Stomach (tissue), 9 donors: Measurements from ENCODE around the gene P2RX7. TPM values are rescaled to one million over a fixed set of nuclear protein-coding genes. Genes with fewer than 3 reads are reported as not detected.

ENCODE experiments used
- DNase-seq, 2 donors: peaks; one replicate each; pipeline versions ENCODE4 v3.0.0 to v3.0.0-alpha.2; 2013 to 2019
- H3K27ac ChIP-seq, 5 donors: fragments of 200-600 bp in 4 of 5; sonication (generic) in 4 of 5; one replicate each; pipeline ENCODE4 v1.5.1; 2013 to 2019; ENCODE audit warnings: mild to moderate bottlenecking in 1 of 5, moderate library complexity in 1 of 5
- H3K27me3 ChIP-seq, 3 donors: fragments of 200-600 bp; sonication (generic); one replicate each; pipeline ENCODE4 v1.5.1; 2017 to 2019; ENCODE audit warnings: mixed run types in 1 of 3
- H3K36me3 ChIP-seq, 4 donors: fragments of 200-600 bp; sonication (generic); 1 replicate in 3 of 4; 2 replicates in 1 of 4; pipeline ENCODE4 v1.5.1; 2016 to 2019
- H3K4me1 ChIP-seq, 4 donors: fragments of 200-600 bp; sonication (generic); one replicate each; pipeline ENCODE4 v1.5.1; 2016 to 2019
- H3K4me3 ChIP-seq, 4 donors: fragments of 200-600 bp; sonication (generic) in 3 of 4; one replicate each; pipeline ENCODE4 v1.5.1; 2016 to 2019; ENCODE audit warnings: mild to moderate bottlenecking in 1 of 4
- H3K9me3 ChIP-seq, 4 donors: fragments of 200-600 bp; sonication (generic); one replicate each; pipeline ENCODE4 v1.5.1; 2016 to 2019
- CTCF ChIP-seq, 7 experiments: fragments of 450-650 bp in 4 of 7; fragments of 200-600 bp in 3 of 7; sonication (generic) in 3 of 7; IDR thresholded peaks; one replicate each; pipeline ENCODE4 v1.5.1; 2016 to 2019; ENCODE audit warnings: antibody characterized with exemption in 7 of 7, control low read depth in 2 of 7, mild to moderate bottlenecking in 1 of 7
- EP300 ChIP-seq: sonication (generic); formaldehyde crosslinking; IDR thresholded peaks from one replicate; pipeline ENCODE4 v1.6.1; 2017; ENCODE audit warnings: antibody characterized with exemption
- POLR2A ChIP-seq, 4 donors: fragments of 450-650 bp; IDR thresholded peaks; one replicate each; pipeline ENCODE4 v1.6.1; 2016; ENCODE audit warnings: antibody characterized with exemption in 4 of 4, control low read depth in 2 of 4, mild to moderate bottlenecking in 1 of 4, moderate library complexity in 1 of 4
- POLR2AphosphoS5 ChIP-seq, 3 donors: sonication (generic); formaldehyde crosslinking; IDR thresholded peaks; one replicate each; pipeline ENCODE4 v1.6.1; 2016; ENCODE audit warnings: antibody characterized with exemption in 3 of 3
- WGBS, 5 donors: extraction: QIAGEN DNeasy Blood & Tissue Kit in 3 of 5; methylation state at CpG; one replicate each; pipeline versions ENCODE4 v1.1.5 to v1.1.7; 2013 to 2018; 5-methylcytosine and 5-hydroxymethylcytosine counted together
- intact Hi-C: fragments of 100-400 bp; cut with DNase I; formaldehyde crosslinking; loops from one replicate; pipeline ENCODE4 v1.15.1; 2023; ENCODE audit warnings: low total_unique reads
- polyA plus RNA-seq, 3 donors: library from polyadenylated mRNA; stranded (reverse); fragments of 200-250 nt; gene quantifications; one replicate each; pipeline ENCODE4 v1.2.3, GENCODE V29; 2013
- total RNA-seq, 5 donors: library from RNA; depleted of rRNA; stranded (reverse); fragments of >200 nt; gene quantifications; one replicate each; pipeline versions ENCODE4 v1.1.0 to v1.2.3, GENCODE V29; 2014 to 2016
- donor health status: healthy with polysubstance abuse.
- donor health status: Bipolar disorder and iron deficiency.
- donor health status: healthy.

The P2RX7 gene
- total and polyA plus RNA-seq, 8 donors = 0.31 to 2.2 (median 0.95) TPM; not detected in 2

- intact Hi-C loops = loop anchor here (10.0 kb wide), 1 partner anchor 109 kb away; no protein-coding TSS in a partner anchor
Measured at GRCh38 chr12:121115530-121115929, 17.1 kb upstream of the P2RX7 start.

GRCh38 chr12:121116318-121117225 lies 16.1 kb upstream of the P2RX7 start:
- no peak overlapping the region for H3K4me3 ChIP-seq
- 27 to 50% (median 43%) methylated on average over 4 of the region's 4 CpGs for WGBS, 5 donors
- peak in 1 of 2 donors; percentile 25 for DNase-seq
- H3K9me3 ChIP-seq = no peaks in the 10 kb centered on the region
- H3K4me1 ChIP-seq = peaks cover 0 to 13% (median 0%) of the 10 kb centered on the region in 4 donors
- no peaks in the 10 kb centered on the region for H3K36me3 ChIP-seq
- H3K27ac ChIP-seq = no peak overlapping the region
- TF ChIP-seq EP300 = no peak
- intact Hi-C loops = loop anchor here (10.0 kb wide), 1 partner anchor 108 kb away; no protein-coding TSS in a partner anchor
- no peaks in the 10 kb centered on the region for H3K27me3 ChIP-seq

More at GRCh38 chr12:121115530-121115929, 17.1 kb upstream of the P2RX7 start:
- Histone ChIP-seq H3K9me3 (no peaks in the 10 kb centered on the region), H3K36me3 (no peaks in the 10 kb centered on the region), H3K27ac (no peak overlapping the region), H3K4me1 (peaks cover 0 to 13% (median 0%) of the 10 kb centered on the region in 4 donors), H3K4me3 (no peak overlapping the region), H3K27me3 (no peaks in the 10 kb centered on the region)
- no peak for DNase-seq
- 72 to 94% (median 91%) methylated on average over 4 of the region's 4 CpGs for WGBS, 5 donors
- TF ChIP-seq POLR2A (IDR thresholded peaks at IDR 0.05) (no peak), CTCF (IDR thresholded peaks at IDR 0.05) (no peak), POLR2AphosphoS5 (IDR thresholded peaks at IDR 0.05) (no peak), EP300 (no peak)

- H3K9me3 ChIP-seq = no peaks in the 10 kb centered on the region
- no peak overlapping the region for H3K27ac ChIP-seq
- WGBS, 5 donors = 78 to 85% (median 82%) methylated on average over 4 of the region's 4 CpGs
- DNase-seq = no peak
- no peak overlapping the region for H3K4me3 ChIP-seq
- no peaks in the 10 kb centered on the region for H3K36me3 ChIP-seq
- TF ChIP-seq POLR2AphosphoS5 (IDR thresholded peaks at IDR 0.05) = no peak
- no peak for TF ChIP-seq POLR2A (IDR thresholded peaks at IDR 0.05)
- TF ChIP-seq EP300 = no peak
- TF ChIP-seq CTCF (IDR thresholded peaks at IDR 0.05) = no peak
- intact Hi-C loops = loop anchor here (10.0 kb wide), 1 partner anchor 107 kb away; no protein-coding TSS in a partner anchor
- no peaks in the 10 kb centered on the region for H3K27me3 ChIP-seq
- H3K4me1 ChIP-seq = peaks cover 0 to 13% (median 0%) of the 10 kb centered on the region in 4 donors
Measured at GRCh38 chr12:121117226-121117777, 15.4 kb upstream of the P2RX7 start.

- no peak for DNase-seq
- no peak overlapping the region for H3K4me3 ChIP-seq
- H3K27me3 ChIP-seq = no peaks in the 10 kb centered on the region
- peaks cover 0 to 13% (median 0%) of the 10 kb centered on the region in 4 donors for H3K4me1 ChIP-seq
- WGBS, 5 donors = 62 to 70% (median 67%) methylated on average over 6 of the region's 6 CpGs
- H3K36me3 ChIP-seq = no peaks in the 10 kb centered on the region
- TF ChIP-seq EP300 (no peak), POLR2A (IDR thresholded peaks at IDR 0.05) (no peak), CTCF (IDR thresholded peaks at IDR 0.05) (no peak), POLR2AphosphoS5 (IDR thresholded peaks at IDR 0.05) (no peak)
- intact Hi-C loops = no loop called here
- no peaks in the 10 kb centered on the region for H3K9me3 ChIP-seq
- H3K27ac ChIP-seq = no peak overlapping the region
Measured at GRCh38 chr12:121120323-121120722, 12.4 kb upstream of the P2RX7 start.
